ENCODE measurements around the gene CSRP3. TPM values are rescaled to one million over a fixed set of nuclear protein-coding genes. Genes with fewer than 3 reads are reported as not detected.

The CSRP3 gene
- total and polyA plus RNA-seq, 2 of the 4 experiments (the other 2 are of a cell fraction) = not detected

DNA sequence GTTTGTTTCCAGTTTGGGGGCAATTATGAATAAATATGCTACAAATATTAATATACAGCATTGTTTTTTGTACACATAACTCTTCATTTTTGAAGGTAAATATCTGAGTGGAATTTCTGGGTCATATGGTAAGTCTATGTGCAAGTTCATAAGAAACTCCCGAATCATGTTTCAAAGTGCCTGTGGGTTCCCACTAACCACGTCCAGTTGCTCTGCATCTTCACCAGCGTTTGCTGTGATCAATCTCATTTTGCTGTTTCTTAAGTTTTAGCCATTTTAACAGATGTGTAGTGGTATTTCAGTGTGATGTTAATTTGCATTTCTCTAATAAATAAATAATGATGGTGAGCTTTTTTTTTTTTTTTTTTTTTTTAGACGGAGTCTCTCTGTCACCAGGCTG lies 14.2 kb upstream of the CSRP3 start:
- in situ Hi-C loops (cut with MboI; ENCODE audit: low sequenced_read_pairs) (no loop called here), intact Hi-C loops (cut with micrococcal nuclease) (no loop called here), dilution Hi-C loops (cut with HindIII; ENCODE audit: low sequenced_read_pairs, unreplicated experiment) (no loop called here)
- H3K14ac ChIP-seq (replicated peaks; ENCODE audit: low read depth, low read length) = no peak overlapping the region
- POLR2A ChIA-PET (ENCODE audit: unreplicated experiment) = interaction anchor here (0.6 kb wide), 1 partner anchor 11 kb away, joined by 6 read pairs; no protein-coding TSS in a partner anchor
- H3K4me2 ChIP-seq (ENCODE audit: low read depth, low read length) = no peak overlapping the region
- H3K79me1 ChIP-seq (ENCODE audit: low read depth in 1 of 2, low read length in 2 of 2) = no peaks in the 10 kb centered on the region
- no peak overlapping the region for H3K9ac ChIP-seq (ENCODE audit: low read depth, low read length)
- H2AK9ac ChIP-seq (replicated peaks; ENCODE audit: low read depth, low read length, poor library complexity) = no peak overlapping the region
- no peak overlapping the region for H4K91ac ChIP-seq (ENCODE audit: insufficient read depth, low read depth, low read length)
- no peak overlapping the region for H3K18ac ChIP-seq (ENCODE audit: low read depth, low read length)
- no peak overlapping the region for H2AFZ ChIP-seq (replicated peaks; ENCODE audit: low read length, poor library complexity)
- DNase-seq (no peak), ATAC-seq (ENCODE audit: low read depth) (no peak)
- H3K27ac ChIP-seq (ENCODE audit: insufficient read depth, low read length) = no peak overlapping the region
- H3K4me1 ChIP-seq (ENCODE audit: control insufficient read depth, insufficient read depth, low read length) = no peaks in the 10 kb centered on the region
- peaks cover 8% of the 10 kb centered on the region for H3K27me3 ChIP-seq (ENCODE audit: control insufficient read depth, insufficient read depth, low read length)
- no peak overlapping the region for H3K56ac ChIP-seq (ENCODE audit: extremely low read depth, insufficient read depth, low read length)
- H4K8ac ChIP-seq (ENCODE audit: low read depth in 2 of 2, low read length in 2 of 2) = no peak overlapping the region
- no peaks in the 10 kb centered on the region for H3K9me3 ChIP-seq (ENCODE audit: control insufficient read depth, insufficient read depth, low read length)
- H2BK15ac ChIP-seq (ENCODE audit: low read depth, low read length) = no peak overlapping the region
- no CpG with 5 or more reads among the region's 4 CpGs for WGBS, 2 experiments (ENCODE audit: extremely low coverage in 2 of 2, insufficient read length in 1 of 2)
- BruUV-seq (replicated peaks) = no TSS peak
- H3K4ac ChIP-seq (ENCODE audit: low read depth, low read length) = no peak overlapping the region
- CTCF ChIA-PET = no interaction called here
- no peak overlapping the region for H3K23ac ChIP-seq (ENCODE audit: low read depth, low read length)
- no peaks in the 10 kb centered on the region for H3K9me1 ChIP-seq (ENCODE audit: insufficient read depth, low read length)
- H2AK5ac ChIP-seq (ENCODE audit: low read depth, low read length) = no peak overlapping the region
- H2BK120ac ChIP-seq (ENCODE audit: low read depth, low read length) = no peak overlapping the region
- H2BK5ac ChIP-seq (ENCODE audit: low read depth, low read length, poor library complexity, severe bottlenecking) = no peak overlapping the region
- no peak overlapping the region for H3K4me3 ChIP-seq (ENCODE audit: insufficient read depth, low read depth, low read length)
- H2BK20ac ChIP-seq (ENCODE audit: low read depth, low read length) = no peak overlapping the region
- no peaks in the 10 kb centered on the region for H3K36me3 ChIP-seq (ENCODE audit: control insufficient read depth, insufficient read depth, low read length)
- no peak overlapping the region for H4K5ac ChIP-seq (ENCODE audit: low read depth, low read length)
- TF ChIP-seq RAD21 (IDR thresholded peaks at IDR 0.05; ENCODE audit: low read length) = no peak
- TF ChIP-seq SMC3 (IDR thresholded peaks at IDR 0.05; ENCODE audit: low read depth, low read length) = no peak
- TF ChIP-seq, protein P1, sequence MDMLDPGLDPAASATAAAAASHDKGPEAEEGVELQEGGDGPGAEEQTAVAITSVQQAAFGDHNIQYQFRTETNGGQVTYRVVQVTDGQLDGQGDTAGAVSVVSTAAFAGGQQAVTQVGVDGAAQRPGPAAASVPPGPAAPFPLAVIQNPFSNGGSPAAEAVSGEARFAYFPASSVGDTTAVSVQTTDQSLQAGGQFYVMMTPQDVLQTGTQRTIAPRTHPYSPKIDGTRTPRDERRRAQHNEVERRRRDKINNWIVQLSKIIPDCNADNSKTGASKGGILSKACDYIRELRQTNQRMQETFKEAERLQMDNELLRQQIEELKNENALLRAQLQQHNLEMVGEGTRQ (IDR thresholded peaks at IDR 0.05; ENCODE audit: low read depth, low read length) = no peak
- TF ChIP-seq, protein P2, sequence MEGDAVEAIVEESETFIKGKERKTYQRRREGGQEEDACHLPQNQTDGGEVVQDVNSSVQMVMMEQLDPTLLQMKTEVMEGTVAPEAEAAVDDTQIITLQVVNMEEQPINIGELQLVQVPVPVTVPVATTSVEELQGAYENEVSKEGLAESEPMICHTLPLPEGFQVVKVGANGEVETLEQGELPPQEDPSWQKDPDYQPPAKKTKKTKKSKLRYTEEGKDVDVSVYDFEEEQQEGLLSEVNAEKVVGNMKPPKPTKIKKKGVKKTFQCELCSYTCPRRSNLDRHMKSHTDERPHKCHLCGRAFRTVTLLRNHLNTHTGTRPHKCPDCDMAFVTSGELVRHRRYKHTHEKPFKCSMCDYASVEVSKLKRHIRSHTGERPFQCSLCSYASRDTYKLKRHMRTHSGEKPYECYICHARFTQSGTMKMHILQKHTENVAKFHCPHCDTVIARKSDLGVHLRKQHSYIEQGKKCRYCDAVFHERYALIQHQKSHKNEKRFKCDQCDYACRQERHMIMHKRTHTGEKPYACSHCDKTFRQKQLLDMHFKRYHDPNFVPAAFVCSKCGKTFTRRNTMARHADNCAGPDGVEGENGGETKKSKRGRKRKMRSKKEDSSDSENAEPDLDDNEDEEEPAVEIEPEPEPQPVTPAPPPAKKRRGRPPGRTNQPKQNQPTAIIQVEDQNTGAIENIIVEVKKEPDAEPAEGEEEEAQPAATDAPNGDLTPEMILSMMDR (conservative IDR thresholded peaks at IDR 0.05; ENCODE audit: low read depth, low read length) = no peak
- no peak for TF ChIP-seq MXI1 (IDR thresholded peaks at IDR 0.05; ENCODE audit: borderline replicate concordance, low read depth, low read length)
- no peak for TF ChIP-seq POLR2A (IDR thresholded peaks at IDR 0.05; ENCODE audit: low read depth, low read length)
- TF ChIP-seq CHD1 (IDR thresholded peaks at IDR 0.05; ENCODE audit: low read depth, low read length) = no peak
- TF ChIP-seq BHLHE40 (IDR thresholded peaks at IDR 0.05; ENCODE audit: low read depth, low read length) = no peak
- TF ChIP-seq, protein P3, sequence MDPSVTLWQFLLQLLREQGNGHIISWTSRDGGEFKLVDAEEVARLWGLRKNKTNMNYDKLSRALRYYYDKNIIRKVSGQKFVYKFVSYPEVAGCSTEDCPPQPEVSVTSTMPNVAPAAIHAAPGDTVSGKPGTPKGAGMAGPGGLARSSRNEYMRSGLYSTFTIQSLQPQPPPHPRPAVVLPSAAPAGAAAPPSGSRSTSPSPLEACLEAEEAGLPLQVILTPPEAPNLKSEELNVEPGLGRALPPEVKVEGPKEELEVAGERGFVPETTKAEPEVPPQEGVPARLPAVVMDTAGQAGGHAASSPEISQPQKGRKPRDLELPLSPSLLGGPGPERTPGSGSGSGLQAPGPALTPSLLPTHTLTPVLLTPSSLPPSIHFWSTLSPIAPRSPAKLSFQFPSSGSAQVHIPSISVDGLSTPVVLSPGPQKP (IDR thresholded peaks at IDR 0.05; ENCODE audit: borderline replicate concordance, low read depth, low read length) = no peak
- no peaks in the 10 kb centered on the region for H4K20me1 ChIP-seq (ENCODE audit: insufficient read depth, low read length)

Data from IMR-90 (cell line).